Measurements from ENCODE around the gene SSBP3.

DNA sequence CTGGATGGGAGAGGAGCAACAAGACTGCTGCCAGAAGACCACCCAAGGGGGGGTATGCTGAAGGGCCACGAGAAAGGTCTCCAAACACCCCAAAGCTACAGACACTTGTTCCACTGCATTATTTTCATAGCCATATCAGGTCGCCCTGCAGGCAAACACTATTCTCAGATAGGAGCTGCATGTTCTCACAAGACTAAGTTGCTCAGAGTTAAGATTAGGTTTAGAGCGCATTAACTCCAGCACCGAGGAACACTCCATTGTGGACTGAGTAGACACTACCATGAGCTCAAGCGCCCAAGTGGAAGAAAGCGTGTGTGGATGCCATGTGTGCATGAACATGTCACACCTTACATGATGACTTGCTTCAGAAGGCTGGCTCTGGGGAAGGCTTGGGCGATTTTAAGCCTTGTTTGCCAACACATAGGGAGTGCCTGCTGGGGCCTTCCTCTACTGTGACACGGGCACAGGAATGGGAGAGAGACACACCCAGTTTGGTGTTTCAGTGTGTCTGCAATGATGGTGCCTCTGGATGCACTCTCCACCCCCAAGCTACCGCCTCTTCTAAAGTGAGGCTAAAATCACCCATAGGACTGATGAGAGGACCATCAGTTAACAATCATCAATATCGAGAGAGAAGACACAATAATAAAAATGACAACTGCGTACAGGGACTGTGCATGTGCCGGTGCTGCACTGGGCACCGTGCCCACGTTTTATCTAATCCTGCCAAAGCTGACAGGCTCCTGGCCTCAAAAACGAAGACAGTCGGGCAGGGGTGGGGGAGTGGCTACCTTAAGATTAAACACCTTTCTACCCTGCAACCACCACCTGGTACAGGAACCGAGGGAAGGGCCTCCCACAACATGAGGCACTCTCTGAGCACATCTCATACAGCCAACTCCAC lies 34.9 kb downstream of the SSBP3 start:
- TF ChIP-seq POLR2AphosphoS5 (IDR thresholded peaks at IDR 0.05; ENCODE audit: low read depth, low read length) (no peak), TAF1 (IDR thresholded peaks at IDR 0.05; ENCODE audit: borderline replicate concordance, insufficient read depth, low read length) (no peak)
- TF ChIP-seq, protein P1, sequence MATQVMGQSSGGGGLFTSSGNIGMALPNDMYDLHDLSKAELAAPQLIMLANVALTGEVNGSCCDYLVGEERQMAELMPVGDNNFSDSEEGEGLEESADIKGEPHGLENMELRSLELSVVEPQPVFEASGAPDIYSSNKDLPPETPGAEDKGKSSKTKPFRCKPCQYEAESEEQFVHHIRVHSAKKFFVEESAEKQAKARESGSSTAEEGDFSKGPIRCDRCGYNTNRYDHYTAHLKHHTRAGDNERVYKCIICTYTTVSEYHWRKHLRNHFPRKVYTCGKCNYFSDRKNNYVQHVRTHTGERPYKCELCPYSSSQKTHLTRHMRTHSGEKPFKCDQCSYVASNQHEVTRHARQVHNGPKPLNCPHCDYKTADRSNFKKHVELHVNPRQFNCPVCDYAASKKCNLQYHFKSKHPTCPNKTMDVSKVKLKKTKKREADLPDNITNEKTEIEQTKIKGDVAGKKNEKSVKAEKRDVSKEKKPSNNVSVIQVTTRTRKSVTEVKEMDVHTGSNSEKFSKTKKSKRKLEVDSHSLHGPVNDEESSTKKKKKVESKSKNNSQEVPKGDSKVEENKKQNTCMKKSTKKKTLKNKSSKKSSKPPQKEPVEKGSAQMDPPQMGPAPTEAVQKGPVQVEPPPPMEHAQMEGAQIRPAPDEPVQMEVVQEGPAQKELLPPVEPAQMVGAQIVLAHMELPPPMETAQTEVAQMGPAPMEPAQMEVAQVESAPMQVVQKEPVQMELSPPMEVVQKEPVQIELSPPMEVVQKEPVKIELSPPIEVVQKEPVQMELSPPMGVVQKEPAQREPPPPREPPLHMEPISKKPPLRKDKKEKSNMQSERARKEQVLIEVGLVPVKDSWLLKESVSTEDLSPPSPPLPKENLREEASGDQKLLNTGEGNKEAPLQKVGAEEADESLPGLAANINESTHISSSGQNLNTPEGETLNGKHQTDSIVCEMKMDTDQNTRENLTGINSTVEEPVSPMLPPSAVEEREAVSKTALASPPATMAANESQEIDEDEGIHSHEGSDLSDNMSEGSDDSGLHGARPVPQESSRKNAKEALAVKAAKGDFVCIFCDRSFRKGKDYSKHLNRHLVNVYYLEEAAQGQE (IDR thresholded peaks at IDR 0.05; ENCODE audit: insufficient read depth in 1 of 2, low read depth in 2 of 2, low read length in 2 of 2) = no peak

All from PFSK-1 (cell line).